Measurements from ENCODE around the gene HMGB4.

Gene HMGB4

DNA sequence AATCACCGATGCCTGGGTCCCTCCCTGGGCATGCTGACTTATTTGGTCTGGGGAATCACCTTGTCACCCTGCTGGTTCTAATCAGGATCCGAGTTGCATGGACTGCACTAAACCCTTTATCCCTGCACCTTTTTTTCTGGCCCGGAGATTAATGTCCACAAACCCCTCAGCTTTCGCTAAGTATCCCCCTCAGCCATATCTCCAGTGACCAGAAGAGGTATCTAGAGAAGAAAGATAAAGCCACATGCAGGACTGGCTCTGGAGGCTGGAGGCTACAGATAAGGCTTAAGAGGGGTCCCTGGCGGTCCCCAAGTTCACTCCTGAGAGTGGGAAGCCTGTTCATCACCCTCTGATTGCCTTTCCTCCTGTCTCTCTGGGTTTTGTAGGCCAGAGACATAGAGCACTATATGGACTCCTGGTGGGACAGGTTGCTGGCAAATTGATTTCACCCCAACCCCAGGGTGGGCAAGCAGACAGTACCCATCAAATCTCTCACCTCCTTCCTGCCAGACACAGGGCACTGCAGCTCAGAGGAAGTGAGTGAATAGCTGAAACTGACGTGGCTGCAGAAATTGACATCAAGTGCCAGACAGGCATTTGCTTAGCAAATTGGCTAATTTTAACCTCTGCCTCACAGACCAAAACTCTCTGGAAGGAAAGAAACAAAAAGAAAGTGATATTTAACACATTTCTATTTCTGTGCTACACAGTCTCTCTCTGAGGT is 38.8 kb downstream of the HMGB4 start:
- DNase-seq = no peak

DNA sequence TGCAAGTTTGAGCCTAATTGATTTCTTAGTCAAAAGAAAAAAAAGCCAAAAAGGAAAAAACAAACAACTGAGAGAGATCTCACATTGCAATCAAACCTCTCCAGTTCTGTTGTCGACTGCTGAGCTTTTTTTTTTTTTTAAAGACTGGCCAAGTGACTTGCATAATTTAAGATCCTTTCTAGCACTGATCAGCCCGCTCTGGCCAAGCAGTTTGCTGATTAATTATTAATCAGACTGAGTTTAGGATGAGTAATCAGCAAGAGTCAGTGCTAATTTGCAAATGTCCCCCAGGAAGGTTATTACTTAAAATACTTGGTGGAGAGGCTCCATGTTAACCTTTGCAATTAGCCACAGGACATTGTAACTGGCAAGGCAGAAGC is 39.3 kb downstream of the HMGB4 start:
- DNase-seq = no peak

DNA sequence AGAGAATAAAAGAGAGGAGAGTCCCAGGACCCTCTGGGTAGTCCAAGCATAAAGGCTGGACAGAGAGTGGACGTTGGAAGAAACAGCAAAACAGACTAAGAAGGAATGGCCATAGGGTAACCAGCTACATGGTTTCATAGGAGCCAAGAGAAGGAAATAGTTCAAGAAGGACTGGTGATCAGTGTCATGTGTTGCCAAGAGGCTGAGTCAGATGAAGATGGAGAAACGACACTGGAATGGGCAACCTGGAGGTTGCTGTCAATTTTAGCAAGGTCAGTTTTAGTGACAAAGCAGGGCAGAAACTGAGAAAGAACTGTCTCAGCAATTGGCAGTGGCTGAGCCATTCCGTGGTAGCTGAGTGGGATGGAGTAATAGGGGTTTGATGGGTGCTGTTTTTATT is 41.4 kb downstream of the HMGB4 start:
- DNase-seq = no peak

DNA sequence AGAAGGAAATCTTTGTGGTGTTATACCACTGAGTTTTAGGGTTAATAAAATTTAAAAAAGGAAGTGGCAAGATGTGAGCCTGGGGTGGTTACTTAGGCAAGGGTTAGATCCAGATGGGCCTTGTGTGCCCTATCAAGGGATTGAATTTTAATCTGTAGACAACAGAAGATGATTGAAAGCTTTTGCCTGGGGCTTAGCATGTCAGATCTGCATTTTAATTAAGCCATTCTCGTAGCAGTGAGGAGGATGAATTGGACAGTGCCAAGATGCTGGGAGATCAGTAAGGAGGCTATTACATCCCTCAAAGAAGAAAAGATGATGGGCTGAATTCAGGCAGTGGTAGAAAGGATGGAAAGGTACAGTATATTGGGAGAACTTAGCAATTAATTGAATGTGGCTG is 42.3 kb downstream of the HMGB4 start:
- no peak for DNase-seq

DNA sequence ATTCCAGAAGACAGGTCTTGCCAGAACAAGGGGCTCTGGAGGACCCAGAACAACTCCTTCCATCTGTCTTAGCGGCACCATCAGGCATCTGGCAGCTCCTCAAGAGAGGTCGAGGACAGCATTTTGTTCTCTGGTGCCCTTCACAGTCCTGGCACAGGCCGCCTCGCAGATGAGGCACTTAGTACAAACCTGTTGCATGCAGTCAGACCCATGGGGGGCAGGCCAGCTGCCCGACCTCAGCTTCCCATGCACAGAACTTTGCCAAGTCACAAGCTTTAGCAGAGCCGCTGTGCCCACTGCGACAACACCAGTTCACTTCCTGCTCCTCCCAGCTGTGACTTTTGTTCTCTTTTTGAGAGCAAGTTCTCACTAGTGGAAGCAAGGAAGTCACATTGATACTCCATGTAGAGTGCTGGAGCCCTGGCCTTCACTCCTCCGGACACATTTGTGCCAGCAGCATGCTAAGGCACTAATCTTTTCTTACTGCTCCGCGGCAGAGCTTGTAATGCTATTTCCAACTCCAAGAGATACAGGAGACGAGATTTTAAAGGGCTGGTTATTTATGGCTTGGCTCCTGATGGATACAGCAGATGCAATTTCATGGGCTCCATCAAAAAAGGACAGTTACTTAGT is 44.6 kb downstream of the HMGB4 start:
- no peak for DNase-seq

Data from stimulated activated CD4-positive, alpha-beta T cell treated with anti-CD3 and anti-CD28 coated beads, Interleukin-4, amount 100 ng/mL, for 1 hour (primary cell).